OCI-LY7 (cell line): Measurements from ENCODE around the gene SEMA7A.

ENCODE experiments used
- EZH2phosphoT487 ChIP-seq: fragments of 200-600 bp; sonication (generic); IDR thresholded peaks from 2 replicates; pipeline ENCODE4 v1.6.1; 2018; ENCODE audit warnings: low read depth, borderline replicate concordance, mild to moderate bottlenecking, mixed run types, antibody characterized with exemption, low read length, moderate library complexity, mixed read lengths
- TF ChIP-seq, protein P1 (sequence below): fragments of 200-600 bp; sonication (generic); conservative IDR thresholded peaks from 2 replicates; pipeline ENCODE4 v1.5.1; 2014; ENCODE audit warnings: mild to moderate bottlenecking, antibody characterized with exemption, low read length, moderate library complexity, mixed read lengths

GRCh38 chr15:74417670-74418069, 16.1 kb downstream of the SEMA7A start:
- TF ChIP-seq EZH2phosphoT487: no peak
- TF ChIP-seq, protein P1, sequence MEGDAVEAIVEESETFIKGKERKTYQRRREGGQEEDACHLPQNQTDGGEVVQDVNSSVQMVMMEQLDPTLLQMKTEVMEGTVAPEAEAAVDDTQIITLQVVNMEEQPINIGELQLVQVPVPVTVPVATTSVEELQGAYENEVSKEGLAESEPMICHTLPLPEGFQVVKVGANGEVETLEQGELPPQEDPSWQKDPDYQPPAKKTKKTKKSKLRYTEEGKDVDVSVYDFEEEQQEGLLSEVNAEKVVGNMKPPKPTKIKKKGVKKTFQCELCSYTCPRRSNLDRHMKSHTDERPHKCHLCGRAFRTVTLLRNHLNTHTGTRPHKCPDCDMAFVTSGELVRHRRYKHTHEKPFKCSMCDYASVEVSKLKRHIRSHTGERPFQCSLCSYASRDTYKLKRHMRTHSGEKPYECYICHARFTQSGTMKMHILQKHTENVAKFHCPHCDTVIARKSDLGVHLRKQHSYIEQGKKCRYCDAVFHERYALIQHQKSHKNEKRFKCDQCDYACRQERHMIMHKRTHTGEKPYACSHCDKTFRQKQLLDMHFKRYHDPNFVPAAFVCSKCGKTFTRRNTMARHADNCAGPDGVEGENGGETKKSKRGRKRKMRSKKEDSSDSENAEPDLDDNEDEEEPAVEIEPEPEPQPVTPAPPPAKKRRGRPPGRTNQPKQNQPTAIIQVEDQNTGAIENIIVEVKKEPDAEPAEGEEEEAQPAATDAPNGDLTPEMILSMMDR: no peak
